ENCODE results near the gene SCN2B. TPM values are rescaled to one million over a fixed set of nuclear protein-coding genes. Genes with fewer than 3 reads are reported as not detected.

The SCN2B gene
- total and polyA plus RNA-seq, 2 of the 4 experiments (the other 2 are of a cell fraction), result under 0.01 to 0.05 TPM

- Histone ChIP-seq H2BK20ac (ENCODE audit: low read depth, low read length) (no peak overlapping the region), H3K23ac (ENCODE audit: low read depth, low read length) (no peak overlapping the region), H3K4me3 (ENCODE audit: insufficient read depth, low read depth, low read length) (no peak overlapping the region), H4K91ac (ENCODE audit: insufficient read depth, low read depth, low read length) (no peak overlapping the region), H2AFZ (replicated peaks; ENCODE audit: low read length, poor library complexity) (no peak overlapping the region), H3K9me3 (ENCODE audit: control insufficient read depth, insufficient read depth, low read length) (no peaks in the 10 kb centered on the region), H3K14ac (replicated peaks; ENCODE audit: low read depth, low read length) (no peak overlapping the region), H3K27ac (ENCODE audit: insufficient read depth, low read length) (no peak overlapping the region), H3K9me1 (ENCODE audit: insufficient read depth, low read length) (no peaks in the 10 kb centered on the region), H3K4me1 (ENCODE audit: control insufficient read depth, insufficient read depth, low read length) (no peaks in the 10 kb centered on the region), H2AK5ac (ENCODE audit: low read depth, low read length) (no peak overlapping the region), H2BK120ac (ENCODE audit: low read depth, low read length) (no peak overlapping the region), H3K18ac (ENCODE audit: low read depth, low read length) (no peak overlapping the region), H3K79me1 (ENCODE audit: low read depth in 1 of 2, low read length in 2 of 2) (no peaks in the 10 kb centered on the region), H3K9ac (ENCODE audit: low read depth, low read length) (no peak overlapping the region), H3K27me3 (ENCODE audit: control insufficient read depth, insufficient read depth, low read length) (peaks cover 25% of the 10 kb centered on the region), H4K8ac (ENCODE audit: low read depth in 2 of 2, low read length in 2 of 2) (no peak overlapping the region), H2AK9ac (replicated peaks; ENCODE audit: low read depth, low read length, poor library complexity) (no peak overlapping the region), H3K4ac (ENCODE audit: low read depth, low read length) (no peak overlapping the region), H3K36me3 (ENCODE audit: control insufficient read depth, insufficient read depth, low read length) (no peaks in the 10 kb centered on the region), H2BK5ac (ENCODE audit: low read depth, low read length, poor library complexity, severe bottlenecking) (no peak overlapping the region), H2BK15ac (ENCODE audit: low read depth, low read length) (no peak overlapping the region), H3K4me2 (ENCODE audit: low read depth, low read length) (no peak overlapping the region), H3K56ac (ENCODE audit: extremely low read depth, insufficient read depth, low read length) (no peak overlapping the region), H4K20me1 (ENCODE audit: insufficient read depth, low read length) (no peaks in the 10 kb centered on the region), H4K5ac (ENCODE audit: low read depth, low read length) (no peak overlapping the region)
- in situ Hi-C loops (cut with MboI; ENCODE audit: low sequenced_read_pairs) (no loop called here), dilution Hi-C loops (cut with HindIII; ENCODE audit: low sequenced_read_pairs, unreplicated experiment) (no loop called here), intact Hi-C loops (cut with micrococcal nuclease) (no loop called here)
- DNase-seq (no peak), ATAC-seq (ENCODE audit: low read depth) (no peak)
- no TSS peak for BruUV-seq (replicated peaks)
- TF ChIP-seq, protein P1, sequence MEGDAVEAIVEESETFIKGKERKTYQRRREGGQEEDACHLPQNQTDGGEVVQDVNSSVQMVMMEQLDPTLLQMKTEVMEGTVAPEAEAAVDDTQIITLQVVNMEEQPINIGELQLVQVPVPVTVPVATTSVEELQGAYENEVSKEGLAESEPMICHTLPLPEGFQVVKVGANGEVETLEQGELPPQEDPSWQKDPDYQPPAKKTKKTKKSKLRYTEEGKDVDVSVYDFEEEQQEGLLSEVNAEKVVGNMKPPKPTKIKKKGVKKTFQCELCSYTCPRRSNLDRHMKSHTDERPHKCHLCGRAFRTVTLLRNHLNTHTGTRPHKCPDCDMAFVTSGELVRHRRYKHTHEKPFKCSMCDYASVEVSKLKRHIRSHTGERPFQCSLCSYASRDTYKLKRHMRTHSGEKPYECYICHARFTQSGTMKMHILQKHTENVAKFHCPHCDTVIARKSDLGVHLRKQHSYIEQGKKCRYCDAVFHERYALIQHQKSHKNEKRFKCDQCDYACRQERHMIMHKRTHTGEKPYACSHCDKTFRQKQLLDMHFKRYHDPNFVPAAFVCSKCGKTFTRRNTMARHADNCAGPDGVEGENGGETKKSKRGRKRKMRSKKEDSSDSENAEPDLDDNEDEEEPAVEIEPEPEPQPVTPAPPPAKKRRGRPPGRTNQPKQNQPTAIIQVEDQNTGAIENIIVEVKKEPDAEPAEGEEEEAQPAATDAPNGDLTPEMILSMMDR (conservative IDR thresholded peaks at IDR 0.05; ENCODE audit: low read depth, low read length), result no peak
- TF ChIP-seq, protein P2, sequence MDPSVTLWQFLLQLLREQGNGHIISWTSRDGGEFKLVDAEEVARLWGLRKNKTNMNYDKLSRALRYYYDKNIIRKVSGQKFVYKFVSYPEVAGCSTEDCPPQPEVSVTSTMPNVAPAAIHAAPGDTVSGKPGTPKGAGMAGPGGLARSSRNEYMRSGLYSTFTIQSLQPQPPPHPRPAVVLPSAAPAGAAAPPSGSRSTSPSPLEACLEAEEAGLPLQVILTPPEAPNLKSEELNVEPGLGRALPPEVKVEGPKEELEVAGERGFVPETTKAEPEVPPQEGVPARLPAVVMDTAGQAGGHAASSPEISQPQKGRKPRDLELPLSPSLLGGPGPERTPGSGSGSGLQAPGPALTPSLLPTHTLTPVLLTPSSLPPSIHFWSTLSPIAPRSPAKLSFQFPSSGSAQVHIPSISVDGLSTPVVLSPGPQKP (IDR thresholded peaks at IDR 0.05; ENCODE audit: borderline replicate concordance, low read depth, low read length), result no peak
- TF ChIP-seq POLR2A (IDR thresholded peaks at IDR 0.05; ENCODE audit: low read depth, low read length) (no peak), MXI1 (IDR thresholded peaks at IDR 0.05; ENCODE audit: borderline replicate concordance, low read depth, low read length) (no peak), SMC3 (IDR thresholded peaks at IDR 0.05; ENCODE audit: low read depth, low read length) (no peak), MAFK (IDR thresholded peaks at IDR 0.05; ENCODE audit: low read depth, low read length) (no peak), BHLHE40 (IDR thresholded peaks at IDR 0.05; ENCODE audit: low read depth, low read length) (no peak), RCOR1 (IDR thresholded peaks at IDR 0.05; ENCODE audit: insufficient replicate concordance, low read length) (no peak), CEBPB (IDR thresholded peaks at IDR 0.05; ENCODE audit: low read depth, low read length) (no peak), CHD1 (IDR thresholded peaks at IDR 0.05; ENCODE audit: low read depth, low read length) (no peak), RFX5 (IDR thresholded peaks at IDR 0.05; ENCODE audit: low read depth, low read length) (no peak)
- TF ChIP-seq, protein P3, sequence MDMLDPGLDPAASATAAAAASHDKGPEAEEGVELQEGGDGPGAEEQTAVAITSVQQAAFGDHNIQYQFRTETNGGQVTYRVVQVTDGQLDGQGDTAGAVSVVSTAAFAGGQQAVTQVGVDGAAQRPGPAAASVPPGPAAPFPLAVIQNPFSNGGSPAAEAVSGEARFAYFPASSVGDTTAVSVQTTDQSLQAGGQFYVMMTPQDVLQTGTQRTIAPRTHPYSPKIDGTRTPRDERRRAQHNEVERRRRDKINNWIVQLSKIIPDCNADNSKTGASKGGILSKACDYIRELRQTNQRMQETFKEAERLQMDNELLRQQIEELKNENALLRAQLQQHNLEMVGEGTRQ (IDR thresholded peaks at IDR 0.05; ENCODE audit: low read depth, low read length), result no peak
- CTCF ChIA-PET, result no interaction called here
- 80% methylated on average over 1 of the region's 17 CpGs; no CpG with 5 or more reads in 1 of the 2 experiments for WGBS, 2 experiments (ENCODE audit: extremely low coverage in 2 of 2, insufficient read length in 1 of 2)
- POLR2A ChIA-PET (ENCODE audit: unreplicated experiment), result no interaction called here
Observed at GRCh38 chr11:118166641-118167040, 9.8 kb downstream of the SCN2B start.

All from IMR-90 (cell line).